Fibroblast of lung (primary cell): ENCODE results near the gene OR52M1. TPM values are rescaled to one million over a fixed set of nuclear protein-coding genes. Genes with fewer than 3 reads are reported as not detected.

Experiments
- DNase-seq, 2 donors: peaks; one replicate each; pipeline versions ENCODE4 v3.0.0 to v3.0.0-alpha.2; 2010; ENCODE audit warnings: low read depth in 2 of 2
- H2AFZ ChIP-seq: 2 replicates; pipeline ENCODE4 v1.5.1; 2012; ENCODE audit warnings: low read length, control low read depth, inconsistent platforms
- H3K27ac ChIP-seq: 2 replicates; pipeline ENCODE4 v1.5.1; 2011; ENCODE audit warnings: low read length, control low read depth; ENCODE audit not compliant: insufficient read depth
- H3K27me3 ChIP-seq: 2 replicates; pipeline ENCODE4 v1.5.1; 2011; ENCODE audit warnings: mild to moderate bottlenecking, low read length; ENCODE audit not compliant: control insufficient read depth, insufficient read depth
- H3K36me3 ChIP-seq: 2 replicates; pipeline ENCODE4 v1.5.1; 2011; ENCODE audit warnings: low read length; ENCODE audit not compliant: control insufficient read depth, insufficient read depth
- H3K4me1 ChIP-seq: 2 replicates; pipeline ENCODE4 v1.5.1; 2011; ENCODE audit warnings: low read length; ENCODE audit not compliant: control insufficient read depth, insufficient read depth; ENCODE audit errors: extremely low read depth
- H3K4me2 ChIP-seq: 2 replicates; pipeline ENCODE4 v1.5.1; 2011; ENCODE audit warnings: low read length, control low read depth; ENCODE audit not compliant: insufficient read depth; ENCODE audit errors: extremely low read depth
- H3K4me3 ChIP-seq, 4 experiments: fragments of 200-600 bp in 1 of 4; sonication (generic) in 1 of 4; replicated peaks in 1 of 4; 2 replicates each; pipeline ENCODE4 v1.5.1; 2011 to 2016; ENCODE audit warnings: low read length in 4 of 4, low read depth in 3 of 4, mild to moderate bottlenecking in 3 of 4, control low read depth in 2 of 4, inconsistent platforms in 1 of 4, mixed read lengths in 1 of 4; ENCODE audit not compliant: insufficient read depth in 1 of 4; ENCODE audit errors: control extremely low read depth in 1 of 4
- H3K79me2 ChIP-seq: 2 replicates; pipeline ENCODE4 v1.5.1; 2012; ENCODE audit warnings: mild to moderate bottlenecking, low read length, inconsistent platforms; ENCODE audit not compliant: control insufficient read depth, insufficient read depth
- H3K9ac ChIP-seq: 2 replicates; pipeline ENCODE4 v1.5.1; 2011; ENCODE audit warnings: mild to moderate bottlenecking, low read length, control low read depth; ENCODE audit not compliant: insufficient read depth
- H3K9me3 ChIP-seq: 2 replicates; pipeline ENCODE4 v1.5.1; 2012; ENCODE audit warnings: low read depth, low read length; ENCODE audit not compliant: control insufficient read depth, insufficient read depth
- H4K20me1 ChIP-seq: 2 replicates; pipeline ENCODE4 v1.5.1; 2011; ENCODE audit warnings: low read length; ENCODE audit not compliant: control insufficient read depth, insufficient read depth; ENCODE audit errors: extremely low read depth
- CTCF ChIP-seq, 2 donors: IDR thresholded peaks in 1 of 2; conservative IDR thresholded peaks in 1 of 2; 1 replicate in 1 of 2; 2 replicates in 1 of 2; pipeline ENCODE4 v1.5.1; 2011 to 2012; ENCODE audit warnings: low read length in 2 of 2, control low read depth in 1 of 2, inconsistent platforms in 1 of 2, low read depth in 1 of 2, mild to moderate bottlenecking in 1 of 2
- EZH2 ChIP-seq: IDR thresholded peaks from 2 replicates; pipeline ENCODE4 v1.5.1; 2012; ENCODE audit warnings: low read length, control low read depth, mild to moderate bottlenecking; ENCODE audit errors: missing control alignments
- polyA plus RNA-seq, 2 donors: library from polyadenylated mRNA; depleted of rRNA in 1 of 2; stranded (reverse) in 1 of 2; unstranded in 1 of 2; fragments of >200 nt; gene quantifications; 2 replicates each; pipeline ENCODE4 v1.2.1, GENCODE V29; 2011 to 2012; ENCODE audit warnings: missing spikeins in 1 of 2
- total RNA-seq: library from RNA; depleted of rRNA; stranded (reverse); fragments of >200 nt; gene quantifications from 2 replicates; pipeline ENCODE4 v1.2.1, GENCODE V29; 2014

Gene OR52M1
- total and polyA plus RNA-seq, 2 donors (not counting 1 experiment from before 2014, with no cell fraction given) = not detected

- DNase-seq = peak; percentile 8 to 31
- Histone ChIP-seq H3K9ac (no peak overlapping the region), H3K4me1 (no peaks in the 10 kb centered on the region), H3K4me3 (no peak overlapping the region), H2AFZ (no peak overlapping the region), H3K36me3 (no peaks in the 10 kb centered on the region), H3K27ac (no peak overlapping the region), H3K27me3 (no peaks in the 10 kb centered on the region), H4K20me1 (no peaks in the 10 kb centered on the region), H3K4me2 (no peak overlapping the region), H3K79me2 (no peaks in the 10 kb centered on the region), H3K9me3 (no peaks in the 10 kb centered on the region)
- TF ChIP-seq CTCF (conservative IDR thresholded peaks at IDR 0.05 in 1 of 2, IDR thresholded peaks at IDR 0.05 in 1 of 2; ENCODE audit: low read depth in 1 of 2, low read length in 2 of 2) = peak; percentile 68 to 71
- TF ChIP-seq EZH2 = no peak
Measured at GRCh38 chr11:4539603-4540219, 5.3 kb upstream of the OR52M1 start.

GRCh38 chr11:4541071-4541470, 3.9 kb upstream of the OR52M1 start:
- no peak overlapping the region for H3K4me2 ChIP-seq
- no peaks in the 10 kb centered on the region for H3K27me3 ChIP-seq
- no peaks in the 10 kb centered on the region for H3K79me2 ChIP-seq
- H4K20me1 ChIP-seq = no peaks in the 10 kb centered on the region
- H3K4me3 ChIP-seq = no peak overlapping the region
- no peaks in the 10 kb centered on the region for H3K36me3 ChIP-seq
- H3K9me3 ChIP-seq = no peaks in the 10 kb centered on the region
- DNase-seq = no peak
- H3K27ac ChIP-seq = no peak overlapping the region
- no peak overlapping the region for H2AFZ ChIP-seq
- no peak overlapping the region for H3K9ac ChIP-seq
- TF ChIP-seq EZH2 = no peak
- no peak for TF ChIP-seq CTCF (conservative IDR thresholded peaks at IDR 0.05 in 1 of 2, IDR thresholded peaks at IDR 0.05 in 1 of 2; ENCODE audit: low read depth in 1 of 2, low read length in 2 of 2)
- H3K4me1 ChIP-seq = no peaks in the 10 kb centered on the region

GRCh38 chr11:4543561-4543960, 1.4 kb upstream of the OR52M1 start:
- H3K9ac ChIP-seq = no peak overlapping the region
- H4K20me1 ChIP-seq = no peaks in the 10 kb centered on the region
- H3K4me1 ChIP-seq = no peaks in the 10 kb centered on the region
- no peak overlapping the region for H3K27ac ChIP-seq
- H3K4me3 ChIP-seq = no peak overlapping the region
- no peaks in the 10 kb centered on the region for H3K79me2 ChIP-seq
- TF ChIP-seq CTCF (conservative IDR thresholded peaks at IDR 0.05 in 1 of 2, IDR thresholded peaks at IDR 0.05 in 1 of 2; ENCODE audit: low read depth in 1 of 2, low read length in 2 of 2) (no peak), EZH2 (no peak)
- no peaks in the 10 kb centered on the region for H3K36me3 ChIP-seq
- no peaks in the 10 kb centered on the region for H3K9me3 ChIP-seq
- no peak overlapping the region for H2AFZ ChIP-seq
- H3K27me3 ChIP-seq = no peaks in the 10 kb centered on the region
- no peak overlapping the region for H3K4me2 ChIP-seq
- DNase-seq = no peak
